H9 (cell line): ENCODE results near the gene HDLBP. TPM values are rescaled to one million over a fixed set of nuclear protein-coding genes. Genes with fewer than 3 reads are reported as not detected.

Experiments
- DNase-seq: peaks from one replicate; pipeline ENCODE4 v3.0.0-alpha.2; 2017
- H2AFZ ChIP-seq: one replicate; pipeline ENCODE4 v1.6.1; 2013; ENCODE audit warnings: mild to moderate bottlenecking, low read length, control low read depth, moderate library complexity
- H2AK5ac ChIP-seq: 2 replicates; pipeline ENCODE4 v1.6.1; 2013; ENCODE audit warnings: low read length, control low read depth, mixed read lengths; ENCODE audit not compliant: insufficient read length
- H2BK120ac ChIP-seq: one replicate; pipeline ENCODE4 v1.6.1; 2013; ENCODE audit warnings: low read depth, mild to moderate bottlenecking, low read length, control low read depth, inconsistent platforms; ENCODE audit not compliant: poor library complexity, severe bottlenecking
- H2BK12ac ChIP-seq: 2 replicates; pipeline ENCODE4 v1.6.1; 2013; ENCODE audit warnings: low read length, control low read depth, mixed read lengths, low read depth; ENCODE audit not compliant: insufficient read length
- H2BK15ac ChIP-seq: 2 replicates; pipeline ENCODE4 v1.6.1; 2013; ENCODE audit warnings: low read depth, low read length, control low read depth
- H2BK20ac ChIP-seq: one replicate; pipeline ENCODE4 v1.6.1; 2013; ENCODE audit warnings: low read depth, mild to moderate bottlenecking, low read length, control low read depth, inconsistent platforms; ENCODE audit not compliant: poor library complexity, severe bottlenecking
- H2BK5ac ChIP-seq: 2 replicates; pipeline ENCODE4 v1.6.1; 2013; ENCODE audit warnings: low read length, control low read depth, mixed read lengths; ENCODE audit not compliant: insufficient read length
- H3K14ac ChIP-seq: 2 replicates; pipeline ENCODE4 v1.6.1; 2013; ENCODE audit warnings: low read length, control low read depth; ENCODE audit not compliant: insufficient read depth
- H3K18ac ChIP-seq: 2 replicates; pipeline ENCODE4 v1.6.1; 2013; ENCODE audit warnings: low read depth, mild to moderate bottlenecking, mixed read lengths, low read length, control low read depth; ENCODE audit not compliant: insufficient read length
- H3K23ac ChIP-seq: 2 replicates; pipeline ENCODE4 v1.6.1; 2013; ENCODE audit warnings: low read length, control low read depth, mixed read lengths, low read depth; ENCODE audit not compliant: insufficient read length
- H3K23me2 ChIP-seq: 2 replicates; pipeline ENCODE4 v1.6.1; 2013; ENCODE audit warnings: low read depth, mild to moderate bottlenecking, mixed read lengths, low read length, control low read depth; ENCODE audit not compliant: insufficient read length, poor library complexity, severe bottlenecking
- H3K27ac ChIP-seq: 2 replicates; pipeline ENCODE4 v1.5.1; 2013; ENCODE audit warnings: low read length, control low read depth, mixed read lengths, low read depth; ENCODE audit not compliant: insufficient read length
- H3K27me3 ChIP-seq: 2 replicates; pipeline ENCODE4 v1.6.1; 2013; ENCODE audit warnings: low read length, control low read depth, inconsistent platforms; ENCODE audit not compliant: insufficient read depth
- H3K4ac ChIP-seq: 2 replicates; pipeline ENCODE4 v1.6.1; 2013; ENCODE audit warnings: low read depth, mild to moderate bottlenecking, control low read depth, inconsistent platforms, low read length, moderate library complexity
- H3K4me1 ChIP-seq: 2 replicates; pipeline ENCODE4 v1.6.1; 2013; ENCODE audit warnings: low read length, control low read depth, inconsistent platforms; ENCODE audit not compliant: insufficient read depth
- H3K4me2 ChIP-seq: 2 replicates; pipeline ENCODE4 v1.6.1; 2013; ENCODE audit warnings: low read length, control low read depth, mixed read lengths; ENCODE audit not compliant: insufficient read length, insufficient read depth
- H3K56ac ChIP-seq: 2 replicates; pipeline ENCODE4 v1.6.1; 2013; ENCODE audit warnings: low read depth, mild to moderate bottlenecking, mixed read lengths, low read length, control low read depth; ENCODE audit not compliant: insufficient read length
- H3K79me1 ChIP-seq: 2 replicates; pipeline ENCODE4 v1.6.1; 2013; ENCODE audit warnings: low read depth, mild to moderate bottlenecking, moderate library complexity, low read length, control low read depth, inconsistent platforms; ENCODE audit not compliant: insufficient read depth, poor library complexity, severe bottlenecking
- H3K79me2 ChIP-seq: 2 replicates; pipeline ENCODE4 v1.6.1; 2013; ENCODE audit warnings: low read length, control low read depth, inconsistent platforms; ENCODE audit not compliant: insufficient read depth
- H3K9ac ChIP-seq: 2 replicates; pipeline ENCODE4 v1.6.1; 2013; ENCODE audit warnings: low read length, control low read depth, mixed read lengths; ENCODE audit not compliant: insufficient read length; ENCODE audit errors: extremely low read depth
- H3K9me3 ChIP-seq: one replicate; pipeline ENCODE4 v1.6.1; 2013; ENCODE audit warnings: low read depth, low read length, inconsistent platforms; ENCODE audit not compliant: control insufficient read depth
- H3T11ph ChIP-seq: one replicate; pipeline ENCODE4 v1.6.1; 2013; ENCODE audit warnings: mild to moderate bottlenecking, low read length, control low read depth, inconsistent platforms
- H4K20me1 ChIP-seq: one replicate; pipeline ENCODE4 v1.6.1; 2013; ENCODE audit not compliant: control insufficient read depth, insufficient read length, insufficient read depth
- H4K5ac ChIP-seq: 2 replicates; pipeline ENCODE4 v1.6.1; 2013; ENCODE audit warnings: low read depth, mild to moderate bottlenecking, mixed read lengths, low read length, control low read depth; ENCODE audit not compliant: insufficient read length
- H4K8ac ChIP-seq: replicated peaks from 2 replicates; pipeline ENCODE4 v1.6.1; 2013; ENCODE audit warnings: low read length, control low read depth, mixed read lengths, low read depth; ENCODE audit not compliant: insufficient read length
- H4K91ac ChIP-seq: 2 replicates; pipeline ENCODE4 v1.6.1; 2013; ENCODE audit warnings: low read depth, mild to moderate bottlenecking, moderate library complexity, mixed read lengths, low read length, control low read depth; ENCODE audit not compliant: insufficient read length
- H3K27ac Mint-ChIP-seq, 3 experiments: 2 replicates in 2 of 3; 3 replicates in 1 of 3; pipeline ENCODE4 v1.8.0; 2020 to 2021; ENCODE audit warnings: mixed read lengths in 3 of 3, mild to moderate bottlenecking in 1 of 3, moderate library complexity in 1 of 3
- H3K27me3 Mint-ChIP-seq: 2 replicates; pipeline ENCODE4 v1.8.0; 2021; ENCODE audit warnings: low read depth, mild to moderate bottlenecking, moderate library complexity, mixed read lengths
- H3K36me3 Mint-ChIP-seq, 3 experiments: 2 replicates in 2 of 3; 3 replicates in 1 of 3; pipeline ENCODE4 v1.8.0; 2020 to 2021; ENCODE audit warnings: low read depth in 3 of 3, mixed read lengths in 3 of 3; ENCODE audit not compliant: insufficient read depth in 1 of 3
- H3K4me1 Mint-ChIP-seq, 2 experiments: 2 replicates each; pipeline ENCODE4 v1.8.0; 2020; ENCODE audit warnings: mixed read lengths in 2 of 2
- H3K4me3 Mint-ChIP-seq, 2 experiments: 2 replicates in 1 of 2; 3 replicates in 1 of 2; pipeline ENCODE4 v1.8.0; 2020 to 2021; ENCODE audit warnings: mild to moderate bottlenecking in 2 of 2, mixed read lengths in 2 of 2, moderate library complexity in 1 of 2
- H3K9me3 Mint-ChIP-seq, 2 experiments: 2 replicates in 1 of 2; 3 replicates in 1 of 2; pipeline ENCODE4 v1.8.0; 2020; ENCODE audit warnings: mild to moderate bottlenecking in 2 of 2, mixed read lengths in 2 of 2, moderate library complexity in 1 of 2
- WGBS: extraction: QIAGEN DNeasy Blood & Tissue Kit; methylation state at CpG from one replicate; pipeline ENCODE4 v1.1.7; 2013; ENCODE audit warnings: missing lambda C conversion rate, low lambda C conversion rate, mixed read lengths; ENCODE audit not compliant: insufficient read length; ENCODE audit errors: extremely low coverage; 5-methylcytosine and 5-hydroxymethylcytosine counted together
- total RNA-seq: library from RNA; stranded (reverse); gene quantifications from 2 replicates; pipeline ENCODE4 v1.2.1, GENCODE V29; 2021
- TF ChIP-seq, protein P1 (sequence below): fragments of 200-600 bp; sonication (generic); conservative IDR thresholded peaks from 3 replicates; pipeline ENCODE4 v1.8.0; 2021; ENCODE audit warnings: antibody characterized with exemption, mild to moderate bottlenecking

HDLBP gene
- total RNA-seq, 1 experiment from 2014 or later = 364 TPM

- H3K4ac ChIP-seq = no peak overlapping the region
- Mint-ChIP-seq H3K9me3 (no peaks in the 10 kb centered on the region), H3K4me1 (peaks cover 8 to 13% of the 10 kb centered on the region in 2 experiments), H3K27me3 (no peaks in the 10 kb centered on the region), H3K4me3 (no peak overlapping the region), H3K27ac (no peak overlapping the region), H3K36me3 (no peaks in the 10 kb centered on the region)
- H2BK5ac ChIP-seq = no peak overlapping the region
- no peak overlapping the region for H3K23ac ChIP-seq
- no peaks in the 10 kb centered on the region for H3K79me1 ChIP-seq
- no peak overlapping the region for H2BK20ac ChIP-seq
- no peak overlapping the region for H3K18ac ChIP-seq
- no peak overlapping the region for H4K8ac ChIP-seq
- TF ChIP-seq, protein P1, sequence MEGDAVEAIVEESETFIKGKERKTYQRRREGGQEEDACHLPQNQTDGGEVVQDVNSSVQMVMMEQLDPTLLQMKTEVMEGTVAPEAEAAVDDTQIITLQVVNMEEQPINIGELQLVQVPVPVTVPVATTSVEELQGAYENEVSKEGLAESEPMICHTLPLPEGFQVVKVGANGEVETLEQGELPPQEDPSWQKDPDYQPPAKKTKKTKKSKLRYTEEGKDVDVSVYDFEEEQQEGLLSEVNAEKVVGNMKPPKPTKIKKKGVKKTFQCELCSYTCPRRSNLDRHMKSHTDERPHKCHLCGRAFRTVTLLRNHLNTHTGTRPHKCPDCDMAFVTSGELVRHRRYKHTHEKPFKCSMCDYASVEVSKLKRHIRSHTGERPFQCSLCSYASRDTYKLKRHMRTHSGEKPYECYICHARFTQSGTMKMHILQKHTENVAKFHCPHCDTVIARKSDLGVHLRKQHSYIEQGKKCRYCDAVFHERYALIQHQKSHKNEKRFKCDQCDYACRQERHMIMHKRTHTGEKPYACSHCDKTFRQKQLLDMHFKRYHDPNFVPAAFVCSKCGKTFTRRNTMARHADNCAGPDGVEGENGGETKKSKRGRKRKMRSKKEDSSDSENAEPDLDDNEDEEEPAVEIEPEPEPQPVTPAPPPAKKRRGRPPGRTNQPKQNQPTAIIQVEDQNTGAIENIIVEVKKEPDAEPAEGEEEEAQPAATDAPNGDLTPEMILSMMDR = no peak
- H3K9me3 ChIP-seq = no peaks in the 10 kb centered on the region
- no peak overlapping the region for H4K91ac ChIP-seq
- no peak overlapping the region for H3K14ac ChIP-seq
- H2BK12ac ChIP-seq = no peak overlapping the region
- no peak overlapping the region for H3K56ac ChIP-seq
- no peak overlapping the region for H2AFZ ChIP-seq
- H3K79me2 ChIP-seq = no peaks in the 10 kb centered on the region
- no CpG with 5 or more reads among the region's 14 CpGs for WGBS
- no peak overlapping the region for H3K4me2 ChIP-seq
- no peak overlapping the region for H3K9ac ChIP-seq
- no peaks in the 10 kb centered on the region for H4K20me1 ChIP-seq
- no peaks in the 10 kb centered on the region for H3K23me2 ChIP-seq
- H2BK15ac ChIP-seq = no peak overlapping the region
- no peak overlapping the region for H3K27ac ChIP-seq
- DNase-seq = no peak
- no peak overlapping the region for H3T11ph ChIP-seq
- H4K5ac ChIP-seq = no peak overlapping the region
- H2BK120ac ChIP-seq = no peak overlapping the region
- no peaks in the 10 kb centered on the region for H3K27me3 ChIP-seq
- no peaks in the 10 kb centered on the region for H3K4me1 ChIP-seq
- H2AK5ac ChIP-seq = no peak overlapping the region
Observed at GRCh38 chr2:241191081-241191480, 124.4 kb downstream of the HDLBP start.
